NB4 (cell line): ENCODE data around the gene KRT77.

ENCODE experiments used
- POLR2A ChIP-seq: IDR thresholded peaks from 2 replicates; pipeline ENCODE4 v1.6.1; 2011; ENCODE audit warnings: mild to moderate bottlenecking; ENCODE audit not compliant: insufficient read length; ENCODE audit errors: extremely low read depth
- TF ChIP-seq, protein P1 (sequence below): IDR thresholded peaks from one replicate; pipeline ENCODE4 v1.5.1; 2012; ENCODE audit warnings: low read depth, low read length

DNA sequence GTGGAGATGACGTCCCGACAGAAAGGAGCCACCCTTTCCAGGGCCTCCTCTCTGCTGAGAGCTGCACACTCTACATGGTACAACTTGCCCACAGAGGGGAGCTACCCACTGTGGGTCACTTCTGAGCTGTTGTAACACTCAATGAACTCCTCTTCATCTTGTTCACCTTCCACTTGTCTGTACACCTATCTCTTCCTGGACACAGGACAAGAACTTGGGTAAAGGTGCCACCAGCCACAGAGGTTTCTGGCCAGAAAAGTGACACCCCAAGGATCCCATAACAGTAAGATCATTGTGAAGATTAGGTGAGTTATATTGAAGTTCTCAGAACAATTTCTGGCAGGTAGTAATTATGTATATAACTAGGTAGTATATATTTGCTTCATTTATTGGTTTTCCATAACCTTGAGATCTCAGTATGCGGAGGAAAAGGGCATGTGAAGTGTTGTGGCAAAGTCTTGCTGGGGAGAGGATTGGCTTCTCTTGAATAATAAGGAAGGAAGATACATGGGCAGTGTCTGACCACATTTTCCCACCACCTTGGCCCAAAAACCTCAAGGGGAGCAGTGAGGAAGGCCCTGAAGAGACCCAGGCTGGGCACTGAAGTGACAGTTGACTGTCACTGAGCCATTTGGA lies 39.6 kb upstream of the KRT77 start:
- TF ChIP-seq, protein P1, sequence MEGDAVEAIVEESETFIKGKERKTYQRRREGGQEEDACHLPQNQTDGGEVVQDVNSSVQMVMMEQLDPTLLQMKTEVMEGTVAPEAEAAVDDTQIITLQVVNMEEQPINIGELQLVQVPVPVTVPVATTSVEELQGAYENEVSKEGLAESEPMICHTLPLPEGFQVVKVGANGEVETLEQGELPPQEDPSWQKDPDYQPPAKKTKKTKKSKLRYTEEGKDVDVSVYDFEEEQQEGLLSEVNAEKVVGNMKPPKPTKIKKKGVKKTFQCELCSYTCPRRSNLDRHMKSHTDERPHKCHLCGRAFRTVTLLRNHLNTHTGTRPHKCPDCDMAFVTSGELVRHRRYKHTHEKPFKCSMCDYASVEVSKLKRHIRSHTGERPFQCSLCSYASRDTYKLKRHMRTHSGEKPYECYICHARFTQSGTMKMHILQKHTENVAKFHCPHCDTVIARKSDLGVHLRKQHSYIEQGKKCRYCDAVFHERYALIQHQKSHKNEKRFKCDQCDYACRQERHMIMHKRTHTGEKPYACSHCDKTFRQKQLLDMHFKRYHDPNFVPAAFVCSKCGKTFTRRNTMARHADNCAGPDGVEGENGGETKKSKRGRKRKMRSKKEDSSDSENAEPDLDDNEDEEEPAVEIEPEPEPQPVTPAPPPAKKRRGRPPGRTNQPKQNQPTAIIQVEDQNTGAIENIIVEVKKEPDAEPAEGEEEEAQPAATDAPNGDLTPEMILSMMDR: no peak
- TF ChIP-seq POLR2A: no peak
